ENCODE measurements around the gene IRX1.

Gene IRX1

GRCh38 chr5:3601061-3601710, 5.6 kb downstream of the IRX1 start:
- no peak for DNase-seq

DNA sequence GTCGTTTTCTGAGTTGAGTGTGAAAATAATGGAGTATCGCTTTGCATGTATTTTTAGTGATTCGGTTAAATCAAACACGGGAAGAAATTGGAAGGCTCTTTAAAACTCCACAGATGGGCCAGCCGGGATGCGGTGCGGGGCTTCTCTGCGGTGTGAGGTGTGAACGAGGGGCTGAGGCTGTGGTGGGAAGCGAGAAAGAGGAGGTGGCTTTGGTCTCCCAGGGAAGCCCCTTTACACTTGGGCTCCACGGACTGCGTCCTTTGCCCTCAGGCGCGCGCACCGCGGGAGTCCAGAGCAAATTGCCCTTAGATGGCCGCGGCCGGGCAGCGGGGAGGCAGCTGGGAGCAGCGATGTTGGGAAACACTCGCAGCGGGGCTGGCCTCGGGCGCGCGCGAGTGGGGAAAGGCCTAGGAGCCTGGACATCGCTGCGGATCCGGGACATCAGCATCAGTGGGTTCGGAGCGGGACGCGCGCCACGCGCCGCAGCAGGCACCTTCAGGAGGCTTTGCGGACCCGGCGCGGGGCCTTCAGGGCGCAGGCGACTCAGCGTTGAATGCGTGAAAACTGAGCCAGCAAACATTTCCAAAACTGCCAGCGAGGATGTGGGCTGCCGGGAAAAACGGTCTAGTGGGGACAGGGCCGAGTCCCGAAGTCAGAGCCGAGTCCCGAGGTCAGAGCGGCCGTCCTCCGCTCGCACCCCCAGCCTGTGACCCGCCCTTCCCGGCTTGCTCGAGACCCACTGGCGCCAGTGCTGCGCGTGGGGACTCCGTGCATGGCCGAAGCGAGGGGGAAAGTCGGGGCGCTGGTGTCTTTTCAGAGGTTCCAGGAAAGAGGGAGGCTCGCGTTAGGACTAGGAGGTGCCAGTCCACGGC, 6.5 kb downstream of the IRX1 start:
- no peak for DNase-seq

- DNase-seq, result no peak
These were observed 7.3 kb downstream of the IRX1 start for GRCh38 chr5:3602785-3603502.

GRCh38 chr5:3604501-3604900, 8.9 kb downstream of the IRX1 start:
- no peak for DNase-seq

- DNase-seq, result no peak
These were observed 9.8 kb downstream of the IRX1 start for GRCh38 chr5:3605298-3606010.

GRCh38 chr5:3606121-3606831, 10.6 kb downstream of the IRX1 start:
- DNase-seq, result no peak

DNA sequence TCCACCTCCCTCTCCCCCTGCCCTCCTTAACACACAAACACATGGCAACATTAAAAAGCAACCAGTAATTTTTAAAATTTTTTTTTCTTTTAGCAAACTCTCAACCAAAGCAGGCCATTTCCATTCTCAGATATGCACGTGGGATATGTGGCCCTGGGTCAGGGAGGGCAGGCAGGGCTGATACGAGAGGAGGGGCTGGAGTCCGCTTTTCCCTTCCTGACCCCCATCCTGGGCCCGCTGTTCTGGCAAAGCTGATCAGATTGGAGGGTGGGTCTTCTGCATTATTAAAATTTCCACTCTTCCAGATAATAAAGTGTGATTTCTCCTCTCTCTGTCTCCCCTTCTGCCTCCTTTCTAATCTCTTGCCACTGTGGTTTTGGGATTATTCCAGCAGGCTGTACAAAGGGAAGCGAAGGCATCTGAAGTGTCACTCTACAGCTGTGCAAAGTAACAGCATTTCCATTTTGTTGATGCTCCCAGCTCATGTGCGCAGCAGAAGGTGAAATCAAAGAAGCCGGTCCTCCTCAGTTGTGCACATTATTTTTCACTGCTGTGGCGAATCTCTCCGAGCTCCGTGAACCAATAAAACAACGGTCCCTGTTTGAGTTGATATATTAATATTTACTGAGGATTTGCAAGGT, 12.0 kb downstream of the IRX1 start:
- DNase-seq, result no peak

DNA sequence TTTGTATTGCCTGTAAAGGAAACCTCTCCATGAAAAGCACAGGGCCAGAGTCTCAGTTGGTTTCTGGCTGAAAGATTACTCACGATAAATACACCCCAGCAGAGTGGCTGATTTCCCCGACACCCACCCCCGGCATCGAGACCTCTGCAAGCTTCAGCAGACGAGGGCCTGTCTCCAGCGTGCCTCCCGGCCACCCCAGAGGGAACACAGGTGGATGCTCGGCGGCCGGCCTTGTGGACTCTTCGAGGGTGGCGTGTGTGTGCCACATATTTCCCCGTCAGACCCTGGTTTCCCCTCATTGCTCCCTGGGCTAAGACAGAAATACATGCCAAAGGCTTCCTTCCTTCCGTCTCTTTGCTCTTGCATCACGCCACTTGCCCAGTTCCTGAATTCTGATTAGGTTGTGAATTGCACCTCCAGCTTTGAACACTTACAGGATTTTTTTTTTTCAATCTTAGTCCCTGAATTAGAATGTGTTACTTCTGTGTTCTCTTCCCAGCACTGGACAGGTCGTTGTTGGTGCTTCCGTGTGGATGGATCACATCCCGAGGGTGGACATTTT, 13.6 kb downstream of the IRX1 start:
- no peak for DNase-seq

- DNase-seq, result no peak
These were observed 17.0 kb downstream of the IRX1 start for GRCh38 chr5:3612591-3613042.

DNA sequence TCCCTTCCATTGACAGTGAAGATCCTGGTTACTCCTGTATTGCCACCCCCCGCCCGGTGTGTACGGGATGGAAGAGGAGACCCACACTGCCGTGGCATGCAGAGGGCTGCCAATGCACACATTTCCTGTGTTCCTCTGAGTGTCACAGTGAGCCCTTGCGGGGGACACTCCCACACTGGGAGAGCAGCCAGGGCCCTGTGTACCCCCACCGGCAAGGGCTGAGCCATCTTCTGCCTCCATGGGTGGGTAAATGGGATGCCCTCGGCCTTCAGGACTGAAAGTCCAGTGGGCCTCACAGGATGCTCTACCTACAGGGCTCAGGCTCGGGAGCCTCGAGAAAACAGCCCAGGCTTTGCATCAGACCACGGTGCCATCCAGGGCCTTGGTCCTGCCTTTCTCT, 18.1 kb downstream of the IRX1 start:
- DNase-seq, result no peak

- no peak for DNase-seq
These were observed 19.6 kb downstream of the IRX1 start for GRCh38 chr5:3615217-3615616.

- no peak for DNase-seq
These were observed 20.2 kb downstream of the IRX1 start for GRCh38 chr5:3615829-3616228.

- no peak for DNase-seq
These were observed 23.9 kb downstream of the IRX1 start for GRCh38 chr5:3619579-3619978.

- no peak for DNase-seq
These were observed 27.3 kb downstream of the IRX1 start for GRCh38 chr5:3622961-3623360.

GRCh38 chr5:3625626-3626025, 30.0 kb downstream of the IRX1 start:
- no peak for DNase-seq

DNA sequence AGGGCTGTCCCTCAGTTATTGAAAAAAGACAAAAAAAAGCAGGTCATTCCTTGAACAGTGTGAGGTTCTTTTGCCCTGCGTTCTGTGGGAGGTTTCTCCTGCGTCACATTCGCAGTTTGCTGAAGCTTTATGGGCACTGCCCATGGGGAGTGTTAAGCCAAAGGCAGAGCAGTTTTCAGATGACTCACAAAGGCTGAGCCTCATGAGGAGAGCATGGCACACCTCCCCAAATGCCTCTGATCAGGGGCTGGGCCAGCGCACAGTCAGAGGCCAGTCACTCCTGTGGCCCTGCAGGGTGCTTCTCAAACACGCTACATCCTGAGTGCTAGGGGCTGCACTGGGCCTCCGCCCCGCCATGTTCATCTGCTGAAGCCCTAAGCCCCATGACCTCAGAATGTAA, 38.4 kb downstream of the IRX1 start:
- DNase-seq, result no peak

- DNase-seq, result no peak
These were observed 43.5 kb downstream of the IRX1 start for GRCh38 chr5:3639175-3639574.

DNA sequence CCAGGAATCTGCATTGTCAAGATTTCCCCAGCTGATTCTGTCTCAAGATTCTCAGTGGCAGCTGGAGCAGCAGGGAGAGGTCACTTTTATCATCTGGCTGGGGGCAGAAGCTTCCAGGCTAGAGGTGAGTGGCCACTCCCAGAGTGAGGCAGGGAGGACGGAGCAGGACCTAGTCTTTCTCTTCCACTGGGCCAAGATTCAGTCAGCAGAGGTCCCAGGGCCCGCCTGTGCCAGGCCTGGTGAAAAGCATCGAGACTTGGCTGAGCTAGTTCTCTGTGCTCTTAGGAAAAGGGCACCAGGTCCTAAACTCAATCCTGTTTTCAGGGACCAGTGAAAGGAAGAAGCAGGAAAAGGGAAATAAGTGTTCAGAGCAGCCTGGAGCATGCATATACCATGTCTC, 46.6 kb downstream of the IRX1 start:
- no peak for DNase-seq

DNA sequence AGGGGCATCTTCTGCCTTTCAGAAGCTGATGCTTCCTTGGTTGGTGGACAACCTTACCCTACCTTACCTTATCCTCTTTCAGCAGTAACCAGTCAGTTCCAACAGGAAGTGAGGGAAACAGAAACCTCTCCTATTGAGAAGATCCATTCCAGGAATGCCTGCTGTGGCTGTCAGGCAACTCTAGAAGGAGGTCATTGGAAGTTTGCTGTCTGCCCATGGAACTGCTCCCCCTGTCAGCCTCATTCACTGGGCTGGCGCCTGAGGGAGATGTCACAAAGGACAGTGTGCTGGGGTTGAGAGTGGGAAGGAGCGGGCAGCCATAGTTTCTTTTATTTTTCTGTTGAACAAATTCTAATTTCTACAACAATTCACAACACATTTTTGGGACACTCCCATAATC, 54.7 kb downstream of the IRX1 start:
- DNase-seq, result no peak

DNA sequence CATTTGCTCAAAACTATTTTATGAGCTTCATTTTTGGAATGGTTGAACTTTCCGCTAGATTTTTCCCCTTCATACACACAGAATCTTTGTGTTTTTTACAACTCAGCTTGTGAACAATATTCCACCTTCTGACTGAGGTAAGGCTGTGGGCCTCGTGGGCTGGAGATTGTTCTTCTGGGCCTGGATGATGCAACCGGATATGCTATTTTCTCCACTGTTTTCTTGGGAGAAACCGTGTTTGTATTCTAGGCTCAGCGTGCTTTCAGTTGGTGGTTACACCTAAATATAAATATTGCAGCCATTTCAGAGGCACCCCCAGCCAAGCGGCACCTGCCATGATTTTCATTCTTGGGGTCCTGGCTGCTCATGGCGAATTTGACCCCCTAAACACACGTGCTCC, 55.2 kb downstream of the IRX1 start:
- no peak for DNase-seq

All from NCI-H1694 (cell line).